RKO (cell line): Measurements from ENCODE around the gene SPDYE4.

Experiments
- DNase-seq: peaks from one replicate; pipeline ENCODE4 v3.0.0-alpha.2; 2016; ENCODE audit warnings: low spot score

Gene SPDYE4

GRCh38 chr17:8712698-8713097 lies 45.6 kb downstream of the SPDYE4 start:
- no peak for DNase-seq

- DNase-seq, result no peak
These were observed 47.1 kb downstream of the SPDYE4 start for GRCh38 chr17:8711291-8711690.

- DNase-seq, result no peak
These were observed 47.5 kb downstream of the SPDYE4 start for GRCh38 chr17:8710813-8711212.

- no peak for DNase-seq
These were observed 49.3 kb downstream of the SPDYE4 start for GRCh38 chr17:8709006-8709405.

GRCh38 chr17:8708025-8708461 lies 50.3 kb downstream of the SPDYE4 start:
- no peak for DNase-seq

- DNase-seq, result no peak
These were observed 50.9 kb downstream of the SPDYE4 start for GRCh38 chr17:8707332-8708024.

- DNase-seq, result no peak
These were observed 51.9 kb downstream of the SPDYE4 start for GRCh38 chr17:8706431-8706830.

GRCh38 chr17:8705427-8705826 lies 52.9 kb downstream of the SPDYE4 start:
- no peak for DNase-seq

GRCh38 chr17:8703001-8703400 lies 55.3 kb downstream of the SPDYE4 start:
- DNase-seq, result no peak

- DNase-seq, result no peak
These were observed 56.6 kb downstream of the SPDYE4 start for GRCh38 chr17:8701754-8702153.

GRCh38 chr17:8701221-8701620 lies 57.1 kb downstream of the SPDYE4 start:
- DNase-seq, result no peak
